ENCODE data around the gene PTGDS. TPM values are rescaled to one million over a fixed set of nuclear protein-coding genes. Genes with fewer than 3 reads are reported as not detected.

PTGDS gene
- total RNA-seq, 1 donor from 2014 or later = not detected

DNA sequence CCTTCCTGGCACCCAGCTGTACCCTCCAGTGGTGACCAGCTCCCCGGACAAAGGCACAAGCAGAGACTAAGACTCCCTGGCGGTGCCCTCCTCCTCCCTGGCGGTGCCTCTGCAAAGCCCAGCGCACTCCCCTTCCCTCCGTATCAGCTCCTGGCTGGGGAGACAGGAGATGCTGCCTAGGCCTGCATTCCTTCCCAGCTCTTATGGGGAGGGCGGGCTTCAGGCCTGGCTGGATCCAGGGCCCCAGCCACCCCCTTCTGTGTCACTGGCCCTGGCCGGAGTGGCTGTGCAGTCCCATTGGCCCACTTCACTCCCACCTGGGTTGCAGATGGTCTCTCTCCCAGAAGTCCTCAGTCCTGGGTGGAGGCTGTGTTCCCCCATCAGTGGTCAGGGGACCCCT is 18.8 kb upstream of the PTGDS start:
- Mint-ChIP-seq H3K4me1 (no peaks in the 10 kb centered on the region), H3K36me3 (ENCODE audit: low read depth) (no peaks in the 10 kb centered on the region), H3K4me3 (no peak overlapping the region), H3K27ac (no peak overlapping the region), H3K9me3 (no peaks in the 10 kb centered on the region), H3K27me3 (peaks cover 2% of the 10 kb centered on the region)
- POLR2A ChIA-PET = interaction anchor here (0.6 kb wide), 1 partner anchor 176 kb away, joined by 4 read pairs; no protein-coding TSS in a partner anchor
- no peak for TF ChIP-seq CTCF (IDR thresholded peaks at IDR 0.05)
- ATAC-seq (ENCODE audit: low read depth) (no peak), DNase-seq (no peak)
- intact Hi-C loops (cut with micrococcal nuclease) = no loop called here
- CTCF ChIA-PET = no interaction called here

DNA sequence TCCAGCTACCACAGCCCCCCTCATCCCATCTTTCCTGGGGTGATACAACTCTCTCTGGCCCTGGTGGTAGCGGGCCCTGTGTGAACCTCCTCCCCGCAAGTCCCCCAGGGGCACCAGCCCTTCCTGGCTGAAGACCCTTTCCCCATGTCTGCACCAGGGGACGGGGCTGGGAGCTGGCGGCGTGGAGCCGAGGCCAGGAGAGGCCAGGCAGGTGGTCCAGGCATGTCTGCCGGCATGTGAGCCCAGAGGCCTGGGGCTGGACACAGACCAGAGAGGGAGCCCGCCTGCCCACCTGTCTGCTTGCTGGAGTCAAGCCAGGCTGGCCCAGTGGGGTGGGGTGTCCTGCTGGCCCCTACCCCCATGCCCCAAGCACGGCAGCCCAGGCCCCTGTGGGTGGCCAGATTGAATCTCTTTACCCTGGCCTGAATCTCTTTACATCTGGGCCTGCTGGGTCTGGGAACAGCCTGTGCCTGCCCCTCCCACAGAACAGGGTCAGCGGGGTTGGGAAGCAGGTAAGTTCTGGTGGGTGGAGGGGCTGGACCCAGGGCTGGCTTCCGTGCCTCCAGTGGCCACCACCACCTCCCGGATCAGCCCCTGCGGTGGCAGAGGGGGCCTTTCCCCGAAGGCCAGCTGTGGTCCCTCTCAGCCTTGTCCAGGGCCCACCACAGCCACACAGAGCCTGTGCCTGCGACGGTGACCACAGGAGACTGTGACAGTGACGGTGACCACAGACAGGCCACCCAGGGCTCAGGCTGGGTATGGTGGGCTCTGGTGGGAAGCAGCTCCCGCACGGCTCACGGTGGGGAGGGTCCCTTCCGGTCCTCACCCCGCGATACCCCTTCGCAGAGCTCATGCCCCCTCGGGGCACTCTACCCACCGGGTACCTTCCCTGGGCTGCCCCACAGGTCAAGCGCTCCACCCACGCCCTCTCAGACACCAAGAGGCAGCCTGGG is 18.1 kb upstream of the PTGDS start:
- Mint-ChIP-seq H3K4me3 (no peak overlapping the region), H3K4me1 (no peaks in the 10 kb centered on the region), H3K27me3 (peaks cover 2% of the 10 kb centered on the region), H3K9me3 (no peaks in the 10 kb centered on the region), H3K36me3 (ENCODE audit: low read depth) (no peaks in the 10 kb centered on the region), H3K27ac (no peak overlapping the region)
- no peak for DNase-seq
- intact Hi-C loops (cut with micrococcal nuclease) = no loop called here
- ChIA-PET POLR2A (no interaction called here), CTCF (no interaction called here)
- no peak for ATAC-seq (ENCODE audit: low read depth)
- TF ChIP-seq CTCF (IDR thresholded peaks at IDR 0.05) = no peak

- H3K9me3 Mint-ChIP-seq = no peaks in the 10 kb centered on the region
- H3K36me3 Mint-ChIP-seq (ENCODE audit: low read depth) = no peaks in the 10 kb centered on the region
- H3K4me1 Mint-ChIP-seq = no peaks in the 10 kb centered on the region
- H3K27me3 Mint-ChIP-seq = peaks cover 4% of the 10 kb centered on the region
- ATAC-seq (ENCODE audit: low read depth) (no peak), DNase-seq (no peak)
- no peak for TF ChIP-seq CTCF (IDR thresholded peaks at IDR 0.05)
- intact Hi-C loops (cut with micrococcal nuclease) = no loop called here
- ChIA-PET CTCF (no interaction called here), POLR2A (no interaction called here)
- H3K4me3 Mint-ChIP-seq = no peak overlapping the region
- no peak overlapping the region for H3K27ac Mint-ChIP-seq
Measured at GRCh38 chr9:136960212-136960937, 16.9 kb upstream of the PTGDS start.

- H3K9me3 Mint-ChIP-seq = no peaks in the 10 kb centered on the region
- ATAC-seq (ENCODE audit: low read depth) = no peak
- no peak overlapping the region for H3K27ac Mint-ChIP-seq
- H3K4me3 Mint-ChIP-seq = no peak overlapping the region
- H3K36me3 Mint-ChIP-seq (ENCODE audit: low read depth) = no peaks in the 10 kb centered on the region
- no peak for DNase-seq
- CTCF ChIA-PET = no interaction called here
- peaks cover 4% of the 10 kb centered on the region for H3K4me1 Mint-ChIP-seq
- TF ChIP-seq CTCF (IDR thresholded peaks at IDR 0.05) = no peak
- POLR2A ChIA-PET = no interaction called here
- intact Hi-C loops (cut with micrococcal nuclease) = no loop called here
- peaks cover 7% of the 10 kb centered on the region for H3K27me3 Mint-ChIP-seq
Measured at GRCh38 chr9:136960938-136961275, 16.4 kb upstream of the PTGDS start.

GRCh38 chr9:136961279-136962065 is 15.8 kb upstream of the PTGDS start:
- TF ChIP-seq CTCF (IDR thresholded peaks at IDR 0.05) = no peak
- no peaks in the 10 kb centered on the region for H3K36me3 Mint-ChIP-seq (ENCODE audit: low read depth)
- POLR2A ChIA-PET = no interaction called here
- no peak for ATAC-seq (ENCODE audit: low read depth)
- DNase-seq = no peak
- H3K4me1 Mint-ChIP-seq = peaks cover 9% of the 10 kb centered on the region
- no peak overlapping the region for H3K4me3 Mint-ChIP-seq
- H3K9me3 Mint-ChIP-seq = no peaks in the 10 kb centered on the region
- H3K27ac Mint-ChIP-seq = no peak overlapping the region
- peaks cover 11% of the 10 kb centered on the region for H3K27me3 Mint-ChIP-seq
- intact Hi-C loops (cut with micrococcal nuclease) = no loop called here
- CTCF ChIA-PET = no interaction called here
